Measurements from ENCODE around the gene RIPPLY2. TPM values are rescaled to one million over a fixed set of nuclear protein-coding genes. Genes with fewer than 3 reads are reported as not detected.

The RIPPLY2 gene
- total and polyA plus RNA-seq, 2 of the 4 experiments (the other 2 are of a cell fraction) = 0.32 TPM; not detected in 1

GRCh38 chr6:83804886-83805285, 48.3 kb upstream of the RIPPLY2 start:
- Histone ChIP-seq H3K18ac (ENCODE audit: low read depth, low read length) (no peak overlapping the region), H3K56ac (ENCODE audit: extremely low read depth, insufficient read depth, low read length) (no peak overlapping the region), H2BK15ac (ENCODE audit: low read depth, low read length) (no peak overlapping the region), H4K91ac (ENCODE audit: insufficient read depth, low read depth, low read length) (no peak overlapping the region), H3K4me3 (ENCODE audit: insufficient read depth, low read depth, low read length) (no peak overlapping the region), H3K4me1 (ENCODE audit: control insufficient read depth, insufficient read depth, low read length) (no peaks in the 10 kb centered on the region), H2AK9ac (replicated peaks; ENCODE audit: low read depth, low read length, poor library complexity) (no peak overlapping the region), H4K8ac (ENCODE audit: low read depth in 2 of 2, low read length in 2 of 2) (no peak overlapping the region), H2AK5ac (ENCODE audit: low read depth, low read length) (no peak overlapping the region), H3K9me3 (ENCODE audit: control insufficient read depth, insufficient read depth, low read length) (no peaks in the 10 kb centered on the region), H2AFZ (replicated peaks; ENCODE audit: low read length, poor library complexity) (no peak overlapping the region), H2BK5ac (ENCODE audit: low read depth, low read length, poor library complexity, severe bottlenecking) (no peak overlapping the region), H3K9me1 (ENCODE audit: insufficient read depth, low read length) (no peaks in the 10 kb centered on the region), H3K4ac (ENCODE audit: low read depth, low read length) (no peak overlapping the region), H3K27me3 (ENCODE audit: control insufficient read depth, insufficient read depth, low read length) (no peaks in the 10 kb centered on the region), H3K79me1 (ENCODE audit: low read depth in 1 of 2, low read length in 2 of 2) (no peaks in the 10 kb centered on the region), H3K4me2 (ENCODE audit: low read depth, low read length) (no peak overlapping the region), H4K20me1 (ENCODE audit: insufficient read depth, low read length) (no peaks in the 10 kb centered on the region), H2BK120ac (ENCODE audit: low read depth, low read length) (no peak overlapping the region), H3K23ac (ENCODE audit: low read depth, low read length) (no peak overlapping the region), H3K36me3 (ENCODE audit: control insufficient read depth, insufficient read depth, low read length) (no peaks in the 10 kb centered on the region), H3K9ac (ENCODE audit: low read depth, low read length) (no peak overlapping the region), H3K14ac (replicated peaks; ENCODE audit: low read depth, low read length) (no peak overlapping the region), H3K27ac (ENCODE audit: insufficient read depth, low read length) (no peak overlapping the region), H2BK20ac (ENCODE audit: low read depth, low read length) (no peak overlapping the region), H4K5ac (ENCODE audit: low read depth, low read length) (no peak overlapping the region)
- ChIA-PET CTCF (no interaction called here), POLR2A (ENCODE audit: unreplicated experiment) (no interaction called here)
- dilution Hi-C loops (cut with HindIII; ENCODE audit: low sequenced_read_pairs, unreplicated experiment) = no loop called here
- intact Hi-C loops (cut with micrococcal nuclease) = no loop called here
- BruUV-seq (replicated peaks) = no TSS peak
- no peak for DNase-seq
- TF ChIP-seq CHD1 (IDR thresholded peaks at IDR 0.05; ENCODE audit: low read depth, low read length) (no peak), MXI1 (IDR thresholded peaks at IDR 0.05; ENCODE audit: borderline replicate concordance, low read depth, low read length) (no peak), CEBPB (IDR thresholded peaks at IDR 0.05; ENCODE audit: low read depth, low read length) (no peak), RCOR1 (IDR thresholded peaks at IDR 0.05; ENCODE audit: insufficient replicate concordance, low read length) (no peak), RFX5 (IDR thresholded peaks at IDR 0.05; ENCODE audit: low read depth, low read length) (no peak), USF2 (IDR thresholded peaks at IDR 0.05; ENCODE audit: low read depth, low read length) (no peak), BHLHE40 (IDR thresholded peaks at IDR 0.05; ENCODE audit: low read depth, low read length) (no peak), SMC3 (IDR thresholded peaks at IDR 0.05; ENCODE audit: low read depth, low read length) (no peak), FOS (IDR thresholded peaks at IDR 0.05; ENCODE audit: low read depth, low read length) (no peak), POLR2A (IDR thresholded peaks at IDR 0.05; ENCODE audit: low read depth, low read length) (no peak), ELK1 (IDR thresholded peaks at IDR 0.05; ENCODE audit: borderline replicate concordance, low read depth, low read length) (no peak), MAFK (IDR thresholded peaks at IDR 0.05; ENCODE audit: low read depth, low read length) (no peak), MAZ (IDR thresholded peaks at IDR 0.05; ENCODE audit: borderline replicate concordance, low read depth, low read length) (no peak), CTCF (conservative IDR thresholded peaks at IDR 0.05; ENCODE audit: low read depth, low read length) (no peak), RAD21 (IDR thresholded peaks at IDR 0.05; ENCODE audit: low read length) (no peak)
- in situ Hi-C loops (cut with MboI; ENCODE audit: low sequenced_read_pairs) = no loop called here
- no peak for ATAC-seq (ENCODE audit: low read depth)
